GM23338 (cell line): ENCODE measurements around the gene COPS2.

Experiments
- EZH2 ChIP-seq: fragments of 200-600 bp; sonication (generic); IDR thresholded peaks from one replicate; pipeline ENCODE4 v1.8.0; 2017; ENCODE audit warnings: antibody characterized with exemption, mild to moderate bottlenecking, low read depth; ENCODE audit not compliant: unreplicated experiment
- EZH2phosphoT487 ChIP-seq: fragments of 200-600 bp; sonication (generic); IDR thresholded peaks from one replicate; pipeline ENCODE4 v1.8.1; 2018; ENCODE audit warnings: antibody characterized with exemption; ENCODE audit not compliant: unreplicated experiment
- NANOG ChIP-seq: IDR thresholded peaks from 2 replicates; pipeline ENCODE4 v1.6.1; 2016; ENCODE audit warnings: antibody characterized with exemption, borderline replicate concordance
- POLR2AphosphoS5 ChIP-seq: IDR thresholded peaks from 2 replicates; pipeline ENCODE4 v1.6.1; 2016; ENCODE audit warnings: antibody characterized with exemption, low read depth
- STAT1 ChIP-seq: IDR thresholded peaks from one replicate; pipeline ENCODE4 v1.6.1; 2016; ENCODE audit warnings: antibody characterized with exemption; ENCODE audit not compliant: unreplicated experiment
- TF ChIP-seq, protein P1 (sequence below), 2 experiments: fragments of 200-600 bp in 1 of 2; sonication (generic) in 1 of 2; conservative IDR thresholded peaks; 2 replicates each; pipeline versions ENCODE4 v1.5.1 to v1.6.1; 2016 to 2017; ENCODE audit warnings: antibody characterized with exemption in 2 of 2, low read depth in 2 of 2, mild to moderate bottlenecking in 2 of 2, moderate library complexity in 1 of 2
- TF ChIP-seq, protein P2 (sequence below): IDR thresholded peaks from one replicate; pipeline ENCODE4 v1.6.1; 2018; ENCODE audit warnings: antibody characterized with exemption; ENCODE audit not compliant: unreplicated experiment

DNA sequence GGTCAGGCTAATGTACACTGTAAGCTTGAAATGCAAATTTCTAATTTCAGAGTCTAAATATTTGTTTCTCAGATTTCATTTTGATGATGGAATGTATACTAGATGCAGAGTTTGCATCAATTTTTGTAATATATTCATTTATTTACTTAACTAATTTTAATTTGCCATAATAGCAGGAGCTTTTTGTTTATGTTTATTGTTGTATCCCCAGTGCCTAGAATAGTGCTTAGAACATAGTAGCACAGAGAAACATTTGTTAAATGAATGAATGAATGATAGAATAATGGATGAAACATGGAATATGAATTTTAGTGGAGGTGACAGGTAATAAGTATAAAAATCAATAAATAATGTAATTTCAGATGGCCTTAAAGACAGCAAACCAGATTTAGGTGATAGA lies 9.5 kb upstream of the COPS2 start:
- TF ChIP-seq, protein P1, sequence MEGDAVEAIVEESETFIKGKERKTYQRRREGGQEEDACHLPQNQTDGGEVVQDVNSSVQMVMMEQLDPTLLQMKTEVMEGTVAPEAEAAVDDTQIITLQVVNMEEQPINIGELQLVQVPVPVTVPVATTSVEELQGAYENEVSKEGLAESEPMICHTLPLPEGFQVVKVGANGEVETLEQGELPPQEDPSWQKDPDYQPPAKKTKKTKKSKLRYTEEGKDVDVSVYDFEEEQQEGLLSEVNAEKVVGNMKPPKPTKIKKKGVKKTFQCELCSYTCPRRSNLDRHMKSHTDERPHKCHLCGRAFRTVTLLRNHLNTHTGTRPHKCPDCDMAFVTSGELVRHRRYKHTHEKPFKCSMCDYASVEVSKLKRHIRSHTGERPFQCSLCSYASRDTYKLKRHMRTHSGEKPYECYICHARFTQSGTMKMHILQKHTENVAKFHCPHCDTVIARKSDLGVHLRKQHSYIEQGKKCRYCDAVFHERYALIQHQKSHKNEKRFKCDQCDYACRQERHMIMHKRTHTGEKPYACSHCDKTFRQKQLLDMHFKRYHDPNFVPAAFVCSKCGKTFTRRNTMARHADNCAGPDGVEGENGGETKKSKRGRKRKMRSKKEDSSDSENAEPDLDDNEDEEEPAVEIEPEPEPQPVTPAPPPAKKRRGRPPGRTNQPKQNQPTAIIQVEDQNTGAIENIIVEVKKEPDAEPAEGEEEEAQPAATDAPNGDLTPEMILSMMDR (conservative IDR thresholded peaks at IDR 0.05; ENCODE audit: low read depth in 2 of 2): no peak
- TF ChIP-seq EZH2phosphoT487 (no peak), EZH2 (no peak), STAT1 (no peak), POLR2AphosphoS5 (no peak), NANOG (no peak)
- TF ChIP-seq, protein P2, sequence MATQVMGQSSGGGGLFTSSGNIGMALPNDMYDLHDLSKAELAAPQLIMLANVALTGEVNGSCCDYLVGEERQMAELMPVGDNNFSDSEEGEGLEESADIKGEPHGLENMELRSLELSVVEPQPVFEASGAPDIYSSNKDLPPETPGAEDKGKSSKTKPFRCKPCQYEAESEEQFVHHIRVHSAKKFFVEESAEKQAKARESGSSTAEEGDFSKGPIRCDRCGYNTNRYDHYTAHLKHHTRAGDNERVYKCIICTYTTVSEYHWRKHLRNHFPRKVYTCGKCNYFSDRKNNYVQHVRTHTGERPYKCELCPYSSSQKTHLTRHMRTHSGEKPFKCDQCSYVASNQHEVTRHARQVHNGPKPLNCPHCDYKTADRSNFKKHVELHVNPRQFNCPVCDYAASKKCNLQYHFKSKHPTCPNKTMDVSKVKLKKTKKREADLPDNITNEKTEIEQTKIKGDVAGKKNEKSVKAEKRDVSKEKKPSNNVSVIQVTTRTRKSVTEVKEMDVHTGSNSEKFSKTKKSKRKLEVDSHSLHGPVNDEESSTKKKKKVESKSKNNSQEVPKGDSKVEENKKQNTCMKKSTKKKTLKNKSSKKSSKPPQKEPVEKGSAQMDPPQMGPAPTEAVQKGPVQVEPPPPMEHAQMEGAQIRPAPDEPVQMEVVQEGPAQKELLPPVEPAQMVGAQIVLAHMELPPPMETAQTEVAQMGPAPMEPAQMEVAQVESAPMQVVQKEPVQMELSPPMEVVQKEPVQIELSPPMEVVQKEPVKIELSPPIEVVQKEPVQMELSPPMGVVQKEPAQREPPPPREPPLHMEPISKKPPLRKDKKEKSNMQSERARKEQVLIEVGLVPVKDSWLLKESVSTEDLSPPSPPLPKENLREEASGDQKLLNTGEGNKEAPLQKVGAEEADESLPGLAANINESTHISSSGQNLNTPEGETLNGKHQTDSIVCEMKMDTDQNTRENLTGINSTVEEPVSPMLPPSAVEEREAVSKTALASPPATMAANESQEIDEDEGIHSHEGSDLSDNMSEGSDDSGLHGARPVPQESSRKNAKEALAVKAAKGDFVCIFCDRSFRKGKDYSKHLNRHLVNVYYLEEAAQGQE: no peak
